Stimulated activated CD8-positive, alpha-beta memory T cell treated with anti-CD3 and anti-CD28 coated beads, Interleukin-4, amount 100 ng/mL, for 48 hours (primary cell): ENCODE results near the gene BBS1.
"Not testable (repeated sequence)": the region's sequence is repeated elsewhere in the genome, so short reads cannot be mapped to it uniquely, and the experiment has no call there.

Experiments used
- DNase-seq: peaks from one replicate; pipeline ENCODE4 v3.0.0-alpha.2; 2020

BBS1 gene

DNA sequence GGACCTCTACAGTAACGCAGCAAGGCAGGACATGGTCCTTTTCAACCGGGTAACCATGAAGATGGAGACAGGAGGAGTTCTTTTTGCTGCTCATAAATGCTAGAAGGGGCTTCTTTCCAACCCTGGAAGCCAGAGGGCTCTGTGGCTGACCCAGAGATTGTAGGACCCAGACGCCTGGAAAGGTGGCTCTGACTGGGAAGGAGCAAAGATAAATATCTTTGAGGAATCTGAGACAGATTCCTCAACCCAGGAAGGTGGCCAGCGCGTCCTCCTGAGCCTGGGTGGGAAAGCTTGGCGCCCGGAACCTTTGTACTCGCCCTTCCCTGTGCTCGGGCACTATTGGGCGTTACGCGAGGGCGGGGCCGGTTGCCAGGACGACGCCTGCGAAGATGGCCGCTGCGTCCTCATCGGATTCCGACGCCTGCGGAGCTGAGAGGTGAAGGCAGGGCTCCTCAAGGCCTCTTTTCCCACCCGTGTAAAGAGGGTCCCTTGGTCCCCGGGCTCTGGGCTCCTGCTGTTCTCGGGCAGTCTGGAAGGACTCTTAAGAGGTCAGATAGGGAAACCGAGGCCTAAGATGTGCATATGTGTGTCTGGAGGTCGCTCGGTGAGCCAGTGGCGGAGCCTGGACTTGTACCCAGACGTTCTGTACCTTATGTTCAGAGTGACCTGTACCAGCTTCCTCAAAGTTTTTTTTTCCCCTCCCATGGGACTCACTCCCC, at the start of gene BBS1:
Gene BBS1, plus strand, starts transcription at position 365 of the 719 bp plus-strand sequence. Its CDS starts 25 bp downstream, at position 390.
- DNase-seq: peak; percentile 91

DNA sequence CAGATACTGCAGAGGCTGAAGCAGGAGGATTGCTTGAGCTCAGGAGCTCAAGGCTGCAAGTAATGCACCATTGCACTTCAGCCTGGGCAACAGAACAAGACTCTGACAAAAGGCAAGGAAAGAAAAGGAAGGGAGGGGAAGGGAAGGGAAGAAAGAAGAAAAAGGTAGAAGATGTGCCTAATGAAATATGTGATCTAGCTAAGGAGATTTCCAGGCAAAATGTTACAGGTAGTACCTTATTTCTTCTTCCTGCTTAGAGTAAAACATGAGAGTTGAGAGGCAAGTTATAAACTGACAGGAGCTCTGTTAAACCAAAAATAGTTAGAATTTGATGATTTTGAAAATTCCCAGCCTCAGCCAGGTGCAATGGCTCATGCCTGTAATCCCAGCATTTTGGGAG, 48.4 kb upstream of the BBS1 start:
- no peak for DNase-seq

DNA sequence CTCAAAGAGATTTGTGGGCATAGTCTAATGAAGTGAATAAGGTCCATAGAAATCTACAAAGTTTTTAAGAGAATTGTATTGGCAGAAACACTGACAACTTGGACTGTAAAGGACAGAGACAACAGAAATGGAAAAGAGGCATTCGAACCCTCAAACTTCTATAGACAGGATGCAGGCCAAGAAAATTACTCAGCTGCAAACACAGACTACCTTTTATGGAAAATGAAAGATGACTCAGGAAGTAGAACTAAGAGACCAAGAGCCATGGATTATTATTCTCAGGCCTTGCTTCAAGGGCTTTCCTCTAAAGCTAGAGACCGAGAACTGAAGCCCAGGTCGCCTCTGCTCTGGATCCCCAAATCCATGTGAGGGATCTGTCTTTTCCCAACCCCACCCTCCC, 47.5 kb upstream of the BBS1 start:
- DNase-seq: no peak

DNA sequence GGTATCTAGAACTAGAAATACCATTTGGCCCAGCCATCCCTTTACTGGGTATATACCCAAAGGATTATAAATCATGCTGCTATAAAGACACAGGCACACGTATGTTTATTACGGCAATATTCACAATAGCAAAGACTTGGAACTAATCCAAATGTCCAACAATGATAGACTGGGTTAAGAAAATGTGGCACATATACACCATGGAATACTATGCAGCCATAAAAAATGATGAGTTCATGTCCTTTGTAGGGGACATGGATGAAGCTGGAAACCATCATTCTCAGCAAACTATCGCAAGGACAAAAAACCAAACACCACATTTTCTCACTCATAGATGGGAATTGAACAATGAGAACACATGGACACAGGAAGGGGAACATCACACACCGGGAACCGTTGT, 46.3 kb upstream of the BBS1 start:
- DNase-seq: not testable (repeated sequence)

DNA sequence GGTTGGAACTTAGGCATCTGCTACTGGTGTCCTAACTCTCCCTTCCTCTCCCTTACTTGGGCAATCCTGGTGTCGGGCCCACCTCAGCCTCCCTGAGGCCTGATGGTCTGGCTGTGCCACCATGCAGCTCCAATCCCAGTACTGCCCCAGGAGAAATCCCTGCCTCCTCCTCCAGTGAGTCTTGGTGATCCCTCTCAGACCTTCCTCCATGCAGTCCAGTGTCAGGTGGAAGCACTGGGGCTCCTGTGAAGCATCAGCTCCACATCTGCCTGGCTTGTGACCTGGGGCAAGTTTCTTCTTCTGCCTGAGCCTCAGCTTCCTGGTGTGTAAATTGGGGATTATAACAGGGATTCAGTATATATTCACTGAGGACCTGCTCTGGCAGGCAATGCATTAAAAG, 45.5 kb upstream of the BBS1 start:
- DNase-seq: no peak

DNA sequence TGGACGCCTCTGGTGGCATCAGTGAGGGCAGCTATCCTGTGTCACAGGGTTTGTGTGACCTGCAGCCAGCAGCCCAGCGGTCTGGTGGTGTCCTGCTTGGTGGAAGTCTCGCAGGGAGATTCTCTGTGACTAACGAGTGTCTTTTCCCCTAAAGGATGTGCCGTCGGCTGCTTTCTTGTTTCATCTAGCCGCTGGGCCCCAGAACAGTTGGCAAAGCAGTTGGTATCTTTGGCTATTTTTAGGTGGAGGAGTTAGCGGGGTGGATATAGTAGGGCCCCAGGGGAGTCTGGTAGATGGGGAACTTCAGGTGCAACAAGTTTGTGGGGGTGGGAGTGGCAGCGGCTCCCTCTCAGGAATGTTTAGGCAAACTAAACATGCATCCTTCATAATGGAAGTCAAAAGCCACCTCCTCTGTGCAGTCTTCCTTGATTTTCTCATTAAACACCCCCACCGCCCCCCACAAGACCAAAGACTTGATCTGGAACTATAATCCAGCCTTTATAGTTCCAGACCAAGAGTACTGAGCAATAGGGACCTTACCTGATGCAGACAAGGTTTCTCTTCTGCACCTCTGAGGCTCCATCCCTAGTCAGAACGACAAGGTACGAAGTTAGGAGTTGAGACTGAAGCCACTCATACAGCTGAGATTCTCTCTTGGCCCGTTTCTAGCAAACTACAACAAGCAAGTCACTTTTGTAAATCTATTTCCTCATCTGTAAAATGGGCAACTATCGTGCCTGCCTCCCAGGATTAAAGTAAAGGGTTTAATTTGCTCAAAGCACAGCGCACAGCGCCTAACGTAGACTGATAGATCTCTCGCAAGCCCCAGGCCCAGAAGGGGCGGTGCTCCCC, 44.8 kb upstream of the BBS1 start:
- no peak for DNase-seq

DNA sequence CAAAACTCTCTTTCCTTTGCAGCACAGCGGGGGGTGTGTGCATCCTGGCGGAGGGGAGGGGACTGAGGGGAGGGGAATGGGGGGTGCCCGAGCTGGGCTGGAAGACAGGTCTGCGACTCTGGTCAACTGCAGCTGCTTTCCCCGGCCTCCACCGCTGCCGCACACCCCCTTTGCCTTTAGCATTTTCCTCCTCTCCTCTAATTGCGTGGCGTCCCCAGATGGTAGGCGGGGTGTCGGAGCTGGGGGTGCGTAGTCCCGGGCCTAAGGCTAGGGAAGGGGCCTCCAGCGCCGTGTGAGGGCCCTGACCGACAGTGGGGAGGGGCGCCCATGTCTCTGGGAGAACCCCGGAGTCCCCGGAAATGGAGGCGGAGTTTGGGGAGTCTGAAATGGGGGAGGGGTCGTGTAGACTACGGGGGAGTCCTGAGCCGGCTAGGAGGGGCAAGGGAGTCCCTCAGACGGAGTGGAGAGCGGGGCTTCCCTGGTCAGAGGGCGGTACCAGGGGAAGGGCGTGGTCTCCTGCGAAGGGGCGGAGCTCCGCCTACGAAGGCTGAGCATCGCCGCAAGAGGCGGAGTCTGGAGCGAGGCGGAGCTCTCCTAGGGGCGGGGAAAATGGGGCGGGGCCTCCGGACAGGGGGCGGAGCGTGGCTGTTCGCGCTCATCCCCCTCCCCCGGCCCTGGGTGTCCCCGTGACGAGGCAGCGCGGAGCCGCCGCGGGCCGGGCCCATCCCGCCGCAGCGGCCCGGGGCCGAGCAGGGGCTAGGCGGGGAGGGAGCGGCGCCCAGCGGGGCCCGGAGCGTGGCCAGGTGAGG, 44.0 kb upstream of the BBS1 start, which contains the start of gene PELI3:
Gene PELI3, plus strand, starts transcription at position 681 of the 809 bp plus-strand sequence. CDS start 1,224 bp downstream, outside the sequence.
- DNase-seq: peak; percentile 98

DNA sequence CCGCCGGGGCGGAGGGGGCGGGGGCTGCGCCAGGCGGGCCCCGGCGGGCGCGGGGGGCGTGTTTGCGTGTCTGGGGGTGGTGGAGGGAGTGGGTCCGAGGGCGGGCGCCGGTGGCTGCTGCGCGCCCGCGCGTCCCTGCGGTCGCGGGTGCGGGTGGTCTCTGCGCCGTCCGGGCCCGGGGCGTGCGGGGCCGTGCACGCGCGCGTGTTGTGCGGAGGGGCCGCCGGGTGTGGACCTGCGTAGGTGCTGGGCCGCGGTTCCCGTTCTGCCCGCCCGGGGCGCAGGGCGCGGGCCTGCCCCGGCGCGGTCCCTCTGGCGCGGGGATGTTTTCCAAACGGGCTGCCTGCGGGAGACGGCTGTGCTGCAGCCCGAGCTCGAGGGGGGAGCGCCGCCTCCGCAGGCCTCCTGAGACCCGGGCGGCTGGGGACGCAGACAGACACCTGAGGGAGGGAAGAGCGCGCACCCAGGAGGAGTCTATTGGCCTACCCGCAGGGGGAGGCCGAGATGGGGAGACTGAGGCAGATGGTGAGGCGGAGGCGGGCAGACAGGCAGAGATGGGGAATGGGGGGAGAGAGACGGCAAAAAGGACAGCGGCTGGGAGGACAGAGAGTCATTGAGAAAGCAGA, 43.3 kb upstream of the BBS1 start:
- no peak for DNase-seq

DNA sequence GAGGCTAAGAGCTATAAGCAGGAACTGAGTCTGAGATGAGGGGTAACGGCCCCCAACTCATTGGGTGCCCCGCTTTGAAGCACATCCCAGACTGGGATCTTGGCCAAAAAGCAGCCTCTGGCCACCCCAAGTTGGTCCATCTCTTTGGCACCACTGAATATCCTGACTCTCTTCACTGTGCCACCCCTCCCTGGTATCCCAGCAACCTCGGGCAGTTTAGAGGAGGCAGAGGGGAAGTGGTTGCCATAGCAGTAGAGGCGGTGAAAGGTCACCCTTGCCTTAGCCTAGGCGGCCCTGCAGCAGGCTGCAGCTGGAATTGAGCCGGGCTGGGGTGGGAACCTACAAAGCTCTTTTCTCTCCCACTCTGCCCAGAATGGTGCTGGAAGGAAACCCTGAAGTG, 42.7 kb upstream of the BBS1 start:
- no peak for DNase-seq

DNA sequence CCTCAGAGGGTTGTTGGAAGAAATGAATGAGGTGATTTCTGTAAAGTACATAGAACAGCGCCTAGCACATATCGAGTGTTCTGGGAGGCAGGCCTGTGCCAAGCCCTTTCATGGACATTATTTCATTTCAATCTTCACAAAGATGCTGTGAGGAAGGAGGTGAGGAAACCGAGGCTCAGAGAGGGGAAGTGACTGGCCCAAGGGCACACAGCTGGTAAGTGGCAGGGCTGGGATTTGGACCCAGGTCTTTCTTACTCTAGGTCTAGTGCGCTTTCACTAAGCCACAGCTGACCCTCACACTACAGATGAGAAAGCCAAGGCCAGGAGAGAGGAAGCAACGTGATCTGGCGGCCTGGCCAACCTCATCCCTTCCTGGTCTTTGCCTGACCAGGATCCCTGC, 41.7 kb upstream of the BBS1 start:
- no peak for DNase-seq

DNA sequence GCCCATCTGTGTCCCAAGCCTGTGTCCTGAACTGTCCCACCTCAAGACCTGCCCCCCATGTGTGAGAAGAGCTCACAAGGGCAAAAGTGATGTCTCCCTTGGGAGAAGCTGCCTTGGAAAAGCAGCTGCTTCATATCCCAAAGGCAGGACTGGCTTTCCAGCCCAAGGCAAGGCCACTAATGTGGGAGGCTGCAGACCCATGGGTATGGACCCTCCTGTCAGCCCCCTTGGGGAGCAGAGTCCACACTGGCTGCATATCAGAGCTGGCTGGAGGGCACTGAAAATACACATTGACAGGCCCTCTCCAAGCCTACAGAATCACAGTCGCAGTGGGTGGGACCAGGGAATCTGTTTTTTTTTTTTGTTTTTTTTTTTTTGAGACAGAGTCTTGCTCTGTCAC, 41.0 kb upstream of the BBS1 start:
- DNase-seq: no peak

DNA sequence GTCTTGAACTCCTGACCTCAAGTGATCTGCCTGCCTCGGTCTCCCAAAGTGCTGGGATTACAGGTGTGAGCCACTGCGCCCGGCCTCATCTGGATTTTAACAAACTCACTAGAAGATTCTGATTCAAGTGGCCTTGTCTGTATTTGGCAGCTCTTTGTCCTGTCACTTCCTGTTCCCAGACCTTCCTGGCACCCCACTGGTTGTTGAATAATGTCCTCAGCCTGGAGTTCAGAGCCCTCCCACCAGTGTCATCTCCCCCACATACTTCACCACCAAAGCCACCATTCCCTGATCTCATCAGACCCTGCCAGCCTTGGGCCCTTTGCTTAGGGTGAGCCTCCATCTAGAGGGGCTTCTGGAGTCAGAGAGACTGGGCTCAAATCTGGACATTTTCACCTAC, 40.4 kb upstream of the BBS1 start:
- no peak for DNase-seq

DNA sequence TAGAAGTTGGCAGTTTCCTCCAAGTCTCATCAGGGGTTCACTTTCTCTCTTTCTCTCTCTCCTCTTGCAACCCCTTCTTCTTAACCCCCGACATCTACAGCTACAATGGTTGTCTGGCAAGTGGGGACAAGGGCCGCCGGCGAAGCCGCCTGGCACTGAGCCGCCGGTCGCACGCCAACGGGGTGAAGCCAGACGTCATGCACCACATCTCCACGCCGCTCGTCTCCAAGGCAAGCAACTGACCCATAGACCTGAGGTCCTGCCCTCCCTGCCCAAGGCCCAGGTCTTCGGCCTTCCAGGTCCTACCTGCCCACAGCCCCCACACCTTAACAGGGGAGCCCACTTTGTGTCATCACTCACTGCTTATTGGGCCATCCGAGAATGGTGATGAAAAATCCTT, 39.3 kb upstream of the BBS1 start:
- DNase-seq: no peak

DNA sequence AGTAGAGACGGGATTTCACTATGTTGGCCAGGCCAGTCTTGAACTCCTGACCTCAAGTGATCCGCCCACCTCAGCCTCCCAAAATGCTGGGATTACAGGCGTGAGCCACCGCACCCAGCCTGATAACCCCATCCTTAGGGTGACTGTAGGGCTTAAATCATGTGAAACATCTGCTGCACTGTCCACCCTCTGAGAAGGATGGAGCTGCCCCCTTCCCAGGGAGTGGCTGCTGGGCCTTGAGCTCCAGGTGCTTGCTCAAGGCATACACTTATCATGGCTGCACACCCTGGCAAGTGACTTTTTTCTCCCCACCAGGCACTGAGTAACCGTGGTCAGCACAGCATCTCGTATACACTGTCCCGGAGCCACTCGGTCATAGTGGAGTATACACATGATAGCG, 38.4 kb upstream of the BBS1 start:
- no peak for DNase-seq

DNA sequence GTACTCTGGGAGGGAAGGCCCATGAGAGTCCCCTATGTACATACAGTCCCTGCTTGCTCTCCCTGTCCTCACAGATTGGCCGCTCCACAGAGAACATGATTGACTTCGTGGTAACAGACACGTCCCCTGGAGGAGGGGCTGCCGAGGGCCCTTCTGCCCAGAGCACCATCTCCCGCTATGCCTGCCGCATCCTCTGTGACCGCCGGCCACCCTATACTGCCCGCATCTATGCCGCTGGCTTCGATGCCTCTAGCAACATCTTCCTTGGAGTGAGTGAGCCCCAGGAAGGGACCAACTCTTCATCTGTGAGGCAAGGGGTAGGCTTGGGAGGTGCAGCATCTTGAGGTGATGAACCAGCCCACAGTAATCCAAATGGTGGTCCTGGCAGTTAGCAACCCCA, 37.3 kb upstream of the BBS1 start:
- no peak for DNase-seq

DNA sequence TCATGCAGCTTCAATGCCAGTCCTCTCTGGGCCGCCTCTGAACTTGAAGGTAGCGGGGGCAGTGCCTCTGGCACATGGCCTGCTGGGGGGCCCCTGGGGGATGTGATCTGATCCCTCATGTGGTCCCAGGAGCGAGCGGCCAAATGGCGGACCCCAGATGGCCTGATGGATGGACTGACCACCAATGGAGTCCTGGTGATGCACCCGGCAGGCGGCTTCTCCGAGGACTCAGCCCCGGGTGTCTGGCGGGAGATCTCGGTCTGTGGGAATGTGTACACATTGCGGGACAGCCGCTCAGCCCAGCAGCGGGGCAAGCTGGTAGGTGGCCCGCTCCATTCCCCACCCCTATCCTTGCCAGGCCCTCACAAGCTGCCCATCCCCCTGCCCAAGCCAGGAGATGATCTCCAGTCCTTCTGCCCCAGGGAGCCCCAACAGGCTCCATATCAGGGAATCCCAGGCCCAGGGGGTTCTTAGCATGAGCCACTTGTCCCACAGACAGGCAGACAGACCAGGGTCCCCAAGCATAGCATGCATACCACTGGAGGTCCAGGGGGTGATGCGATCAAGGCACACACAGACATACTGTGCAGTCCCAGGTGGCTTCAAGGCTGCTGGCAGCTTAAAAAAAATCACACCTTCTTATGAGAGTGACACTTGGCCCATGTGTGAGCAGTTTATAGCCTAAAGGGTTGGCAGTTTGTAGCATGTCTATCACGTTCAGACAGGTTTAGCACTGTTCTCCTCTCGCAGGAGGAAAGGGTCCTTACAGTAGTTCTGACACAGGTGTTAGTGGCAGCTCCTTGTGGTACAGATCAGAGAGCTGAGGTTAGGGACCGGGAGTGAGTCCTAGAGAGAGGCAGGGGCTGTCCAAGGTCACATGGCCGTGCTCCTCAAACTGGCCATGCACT, 36.6 kb upstream of the BBS1 start:
- DNase-seq: no peak

DNA sequence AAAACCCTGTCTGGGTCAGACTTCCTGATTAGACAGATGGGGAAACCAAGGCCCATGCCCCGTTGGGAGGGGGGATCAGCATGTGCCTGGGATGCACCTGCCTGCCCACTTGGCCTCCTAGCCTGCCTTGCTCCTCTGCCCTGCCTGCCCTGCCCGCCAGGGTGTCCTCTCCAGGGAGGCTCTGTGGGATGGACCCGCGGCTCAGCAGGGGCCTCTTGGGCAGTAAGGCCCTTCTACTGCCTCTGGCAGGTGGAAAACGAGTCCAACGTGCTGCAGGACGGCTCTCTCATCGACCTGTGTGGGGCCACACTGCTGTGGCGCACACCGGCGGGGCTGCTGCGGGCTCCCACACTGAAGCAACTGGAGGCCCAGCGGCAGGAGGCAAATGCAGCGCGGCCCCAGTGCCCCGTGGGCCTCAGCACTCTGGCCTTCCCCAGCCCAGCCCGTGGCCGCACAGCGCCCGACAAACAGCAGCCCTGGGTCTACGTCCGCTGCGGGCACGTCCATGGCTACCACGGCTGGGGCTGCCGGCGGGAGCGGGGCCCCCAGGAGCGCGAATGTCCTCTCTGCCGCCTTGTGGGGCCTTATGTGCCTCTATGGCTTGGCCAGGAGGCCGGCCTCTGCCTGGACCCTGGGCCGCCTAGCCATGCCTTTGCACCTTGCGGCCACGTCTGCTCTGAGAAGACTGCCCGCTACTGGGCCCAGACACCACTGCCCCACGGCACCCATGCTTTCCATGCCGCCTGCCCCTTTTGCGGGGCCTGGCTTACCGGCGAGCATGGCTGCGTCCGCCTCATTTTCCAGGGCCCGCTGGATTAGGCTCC, 34.9 kb upstream of the BBS1 start:
- DNase-seq: no peak

DNA sequence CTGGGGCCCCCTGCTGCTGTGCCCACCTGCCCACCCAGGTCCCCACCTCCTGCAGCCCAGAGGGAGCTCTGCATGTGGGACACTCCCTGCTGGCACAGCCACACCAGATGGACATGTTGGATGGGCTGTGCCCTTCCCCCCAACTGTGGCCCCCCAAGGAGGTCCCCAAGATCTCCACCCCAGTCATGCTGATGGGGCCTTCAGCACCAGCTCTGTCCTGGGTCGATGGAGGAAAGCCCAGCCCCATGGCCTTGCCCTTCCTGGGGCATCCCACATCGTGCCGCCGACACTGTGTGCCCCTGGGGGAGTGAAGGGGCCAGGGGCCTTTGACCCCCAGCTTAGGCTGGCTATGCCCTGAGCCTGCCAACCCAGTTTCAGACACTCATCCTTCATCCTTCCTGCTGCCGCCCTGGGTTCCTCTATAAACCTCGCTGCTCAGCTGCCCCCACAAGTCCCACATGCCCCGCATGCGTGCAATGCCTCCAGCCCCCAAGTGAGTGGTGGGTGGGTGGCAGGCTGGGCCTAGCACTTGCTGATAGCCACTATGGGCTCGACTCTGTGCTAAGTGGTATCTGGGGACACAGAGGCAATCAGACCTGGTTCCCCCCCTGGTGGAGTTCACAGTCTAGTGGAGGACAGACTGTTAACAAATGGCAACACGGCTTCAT, 34.1 kb upstream of the BBS1 start:
- no peak for DNase-seq

DNA sequence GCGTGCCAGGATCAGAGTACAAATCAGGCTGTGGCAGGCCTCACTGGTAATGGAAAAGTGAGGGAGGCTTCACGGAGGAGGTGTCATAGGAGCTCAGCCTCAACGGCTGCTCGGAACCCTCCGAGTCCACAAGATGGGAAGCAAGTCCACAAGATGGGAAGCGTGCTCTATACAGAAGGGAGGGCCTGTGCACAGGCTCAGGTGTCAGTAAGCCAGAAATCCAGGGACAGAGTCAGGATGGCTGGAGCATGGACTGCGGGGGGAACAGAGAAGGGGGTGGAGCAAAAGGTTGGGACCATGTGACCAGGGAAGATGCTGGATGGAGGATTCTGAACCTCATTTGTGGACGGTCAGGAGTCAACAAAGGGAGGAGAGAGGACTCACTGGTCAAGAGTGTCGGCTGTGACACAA, 33.6 kb upstream of the BBS1 start:
- DNase-seq: no peak
